Effector memory CD4-positive, alpha-beta T cell (primary cell): ENCODE data around the gene KIF7.

Experiments used
- DNase-seq, 3 donors: peaks; one replicate each; pipeline ENCODE4 v3.0.0-alpha.2; 2020
- H3K27ac ChIP-seq: 2 replicates; pipeline ENCODE4 v1.7.0; 2013; ENCODE audit warnings: mild to moderate bottlenecking, low read length, moderate library complexity; ENCODE audit not compliant: insufficient read depth, poor library complexity, severe bottlenecking
- H3K27me3 ChIP-seq: replicated peaks from 2 replicates; pipeline ENCODE4 v1.7.0; 2013; ENCODE audit warnings: mild to moderate bottlenecking, low read length; ENCODE audit not compliant: insufficient read depth, control insufficient read depth, poor library complexity, severe bottlenecking
- H3K36me3 ChIP-seq: 2 replicates; pipeline ENCODE4 v1.7.0; 2013; ENCODE audit warnings: mild to moderate bottlenecking, low read length, moderate library complexity; ENCODE audit not compliant: control insufficient read depth, insufficient read depth
- H3K4me1 ChIP-seq: 2 replicates; pipeline ENCODE4 v1.7.0; 2013; ENCODE audit warnings: low read length, mild to moderate bottlenecking; ENCODE audit not compliant: control insufficient read depth, insufficient read depth, poor library complexity, severe bottlenecking
- H3K4me3 ChIP-seq: 2 replicates; pipeline ENCODE4 v1.7.0; 2013; ENCODE audit warnings: low read length, low read depth, mild to moderate bottlenecking; ENCODE audit not compliant: insufficient read depth, poor library complexity, severe bottlenecking
- H3K9me3 ChIP-seq: 2 replicates; pipeline ENCODE4 v1.7.0; 2013; ENCODE audit warnings: mild to moderate bottlenecking, low read length, moderate library complexity; ENCODE audit not compliant: control insufficient read depth

The KIF7 gene

DNA sequence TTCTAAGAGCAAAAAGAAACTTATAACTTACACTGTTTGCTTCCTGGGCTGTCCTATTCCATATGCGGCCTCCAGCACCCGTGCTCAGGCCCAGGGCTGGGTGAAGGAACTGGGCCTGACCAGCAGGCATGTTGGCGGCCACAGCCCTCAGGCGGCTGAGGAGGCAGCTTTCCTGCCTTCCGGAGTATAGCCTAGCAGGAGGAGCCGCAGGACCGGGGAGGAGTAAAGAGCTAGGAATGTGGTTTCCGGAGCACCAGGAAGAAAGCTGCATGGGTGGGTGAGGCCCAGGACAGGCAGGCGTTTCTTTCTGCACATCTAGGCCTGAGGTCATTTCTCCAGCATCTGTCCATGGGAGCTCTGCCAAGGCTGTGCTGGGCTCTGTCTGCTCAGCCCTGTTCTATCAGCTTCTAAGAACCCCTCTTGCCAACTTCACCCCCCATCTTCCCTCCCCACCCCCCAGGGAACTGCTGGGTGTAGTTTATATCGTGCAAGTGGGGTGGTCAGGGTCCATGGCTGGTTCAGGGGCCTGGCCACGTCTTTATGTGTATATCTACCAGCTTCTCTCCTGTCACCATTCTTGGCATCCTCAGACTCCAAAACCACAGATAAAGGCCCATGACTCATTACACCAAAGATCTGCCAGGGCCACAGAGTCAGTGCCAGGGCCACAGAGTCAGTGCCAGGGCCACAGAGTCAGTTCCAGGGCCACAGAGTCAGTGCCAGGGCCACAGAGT lies 7.8 kb upstream of the KIF7 start:
- Histone ChIP-seq H3K4me1 (peaks cover 4% of the 10 kb centered on the region), H3K27me3 (no peaks in the 10 kb centered on the region), H3K36me3 (no peaks in the 10 kb centered on the region), H3K9me3 (no peaks in the 10 kb centered on the region), H3K27ac (no peak overlapping the region), H3K4me3 (no peak overlapping the region)
- no peak for DNase-seq

GRCh38 chr15:89660556-89660955 lies 5.3 kb upstream of the KIF7 start:
- H3K27me3 ChIP-seq = no peaks in the 10 kb centered on the region
- DNase-seq = no peak
- no peaks in the 10 kb centered on the region for H3K4me1 ChIP-seq
- no peaks in the 10 kb centered on the region for H3K36me3 ChIP-seq
- H3K4me3 ChIP-seq = no peak overlapping the region
- no peaks in the 10 kb centered on the region for H3K9me3 ChIP-seq
- no peak overlapping the region for H3K27ac ChIP-seq

DNA sequence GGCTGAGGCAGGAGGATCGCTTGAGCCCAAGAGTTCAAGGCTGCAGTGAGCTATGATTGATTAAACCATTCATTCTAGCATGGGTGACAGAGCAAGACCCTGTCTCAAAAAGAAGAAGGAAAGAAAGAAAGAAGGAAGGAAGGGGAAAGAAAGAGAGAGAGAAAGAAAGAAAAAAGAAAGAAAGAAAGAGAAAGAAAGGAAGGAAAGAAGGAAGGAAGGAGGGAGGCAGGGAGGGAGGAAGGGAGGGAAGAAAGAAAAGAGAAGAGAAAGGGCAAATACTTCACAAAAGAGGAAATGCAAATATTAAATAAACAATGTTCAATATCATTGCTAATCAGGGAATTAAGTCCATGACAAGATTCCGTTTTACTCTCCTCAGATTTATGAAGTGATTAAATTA lies 4.0 kb upstream of the KIF7 start:
- Histone ChIP-seq H3K27ac (no peak overlapping the region), H3K4me3 (no peak overlapping the region), H3K36me3 (no peaks in the 10 kb centered on the region), H3K9me3 (no peaks in the 10 kb centered on the region), H3K27me3 (peaks cover 12% of the 10 kb centered on the region), H3K4me1 (peaks cover 5% of the 10 kb centered on the region)
- DNase-seq = no peak

DNA sequence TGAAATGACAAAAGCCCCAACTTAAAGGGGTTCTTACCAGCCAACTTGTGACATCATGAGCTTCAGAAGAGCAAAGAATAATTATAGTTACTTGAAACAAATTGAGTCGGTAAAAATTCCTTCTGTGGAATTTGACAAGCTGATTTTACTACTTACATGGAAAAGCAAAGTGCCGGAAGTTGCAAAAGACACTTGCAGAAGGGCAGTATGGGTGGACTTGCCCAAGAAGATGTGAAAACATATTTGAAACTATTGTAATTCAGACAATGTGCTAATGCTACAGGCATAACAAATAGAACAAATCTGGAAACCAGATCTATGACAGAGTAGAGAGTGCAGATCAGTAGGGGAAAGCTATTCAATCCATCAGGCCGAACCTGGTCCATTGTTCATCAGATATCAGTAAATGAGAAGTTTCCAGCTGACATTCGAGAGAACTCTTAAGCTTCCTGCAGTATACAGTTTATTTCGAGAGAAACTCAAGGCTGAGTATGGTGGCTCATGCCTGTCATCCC lies 2.5 kb upstream of the KIF7 start:
- H3K4me1 ChIP-seq = peaks cover 5% of the 10 kb centered on the region
- DNase-seq = no peak
- H3K36me3 ChIP-seq = no peaks in the 10 kb centered on the region
- no peak overlapping the region for H3K4me3 ChIP-seq
- peaks cover 13% of the 10 kb centered on the region for H3K27me3 ChIP-seq
- no peak overlapping the region for H3K27ac ChIP-seq
- H3K9me3 ChIP-seq = no peaks in the 10 kb centered on the region

GRCh38 chr15:89656116-89656815 lies 999 bp upstream of the KIF7 start:
- Histone ChIP-seq H3K9me3 (no peaks in the 10 kb centered on the region), H3K4me1 (peaks cover 5% of the 10 kb centered on the region), H3K27me3 (peaks cover 17% of the 10 kb centered on the region), H3K27ac (no peak overlapping the region), H3K36me3 (no peaks in the 10 kb centered on the region), H3K4me3 (no peak overlapping the region)
- no peak for DNase-seq

DNA sequence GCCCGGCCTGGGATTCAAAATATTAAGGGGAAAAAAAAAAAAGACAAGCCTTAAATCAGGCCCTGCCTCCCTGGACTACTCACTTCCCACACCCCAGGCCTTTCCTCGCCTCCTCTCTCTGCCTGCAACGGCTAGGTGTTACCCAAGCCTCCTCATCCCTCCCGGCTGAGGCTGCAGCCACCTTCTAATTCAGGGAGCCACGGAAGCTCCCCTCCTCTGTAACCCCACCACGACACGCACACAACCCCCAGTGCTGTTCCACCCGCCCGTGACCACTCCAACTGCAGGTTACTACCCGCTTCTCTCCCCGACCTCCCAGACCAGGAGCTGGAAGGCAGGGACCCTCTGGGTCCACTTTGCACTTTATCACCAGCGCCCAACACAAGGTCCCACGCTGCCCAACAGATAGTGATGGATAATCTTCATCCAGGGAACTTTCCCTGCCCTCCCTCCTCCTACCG lies 936 bp downstream of the KIF7 start:
- peaks cover 5% of the 10 kb centered on the region for H3K4me1 ChIP-seq
- no peaks in the 10 kb centered on the region for H3K9me3 ChIP-seq
- DNase-seq = no peak
- H3K27me3 ChIP-seq = peaks cover 17% of the 10 kb centered on the region
- no peaks in the 10 kb centered on the region for H3K36me3 ChIP-seq
- H3K27ac ChIP-seq = no peak overlapping the region
- no peak overlapping the region for H3K4me3 ChIP-seq

DNA sequence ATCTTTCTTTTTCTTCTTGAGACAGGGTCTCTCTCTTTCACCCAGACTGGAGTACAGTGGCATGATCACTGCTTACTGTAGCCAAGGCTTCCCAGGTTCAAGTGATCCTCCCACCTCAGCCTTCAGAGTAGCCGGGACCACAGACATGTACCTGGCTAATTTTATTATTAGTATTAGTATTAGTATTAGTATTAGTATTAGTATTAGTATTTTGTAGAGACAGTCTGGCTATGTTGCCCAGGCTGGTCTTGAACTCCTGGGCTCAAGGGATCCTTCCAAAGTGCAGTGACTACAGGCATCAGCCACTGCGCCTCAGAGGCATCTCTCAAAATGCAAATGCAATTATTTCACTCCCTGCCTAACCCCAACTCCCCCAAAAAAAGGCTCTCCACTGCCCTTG lies 1.7 kb downstream of the KIF7 start:
- H3K4me1 ChIP-seq = peaks cover 5% of the 10 kb centered on the region
- H3K36me3 ChIP-seq = no peaks in the 10 kb centered on the region
- no peak overlapping the region for H3K27ac ChIP-seq
- no peak overlapping the region for H3K4me3 ChIP-seq
- peaks cover 17% of the 10 kb centered on the region for H3K27me3 ChIP-seq
- no peak for DNase-seq
- H3K9me3 ChIP-seq = no peaks in the 10 kb centered on the region

- Histone ChIP-seq H3K9me3 (no peaks in the 10 kb centered on the region), H3K27ac (no peak overlapping the region), H3K4me3 (no peak overlapping the region), H3K4me1 (peaks cover 5% of the 10 kb centered on the region), H3K27me3 (peaks cover 17% of the 10 kb centered on the region), H3K36me3 (no peaks in the 10 kb centered on the region)
- no peak for DNase-seq
Measured at GRCh38 chr15:89652666-89653065, 2.6 kb downstream of the KIF7 start.

GRCh38 chr15:89652131-89652530 lies 3.1 kb downstream of the KIF7 start:
- Histone ChIP-seq H3K4me1 (peaks cover 5% of the 10 kb centered on the region), H3K36me3 (no peaks in the 10 kb centered on the region), H3K27me3 (peaks cover 17% of the 10 kb centered on the region), H3K27ac (no peak overlapping the region), H3K4me3 (no peak overlapping the region), H3K9me3 (no peaks in the 10 kb centered on the region)
- no peak for DNase-seq

- DNase-seq = no peak
- H3K4me3 ChIP-seq = no peak overlapping the region
- no peaks in the 10 kb centered on the region for H3K36me3 ChIP-seq
Measured at GRCh38 chr15:89649716-89650115, 5.6 kb downstream of the KIF7 start.

More at GRCh38 chr15:89649716-89650115, 5.6 kb downstream of the KIF7 start:
- H3K9me3 ChIP-seq = no peaks in the 10 kb centered on the region
- peaks cover 9% of the 10 kb centered on the region for H3K27me3 ChIP-seq
- no peak overlapping the region for H3K27ac ChIP-seq
- H3K4me1 ChIP-seq = peaks cover 4% of the 10 kb centered on the region
